PFSK-1 (cell line): ENCODE results near the gene CDKN2D.

Experiments used
- FOXP2 ChIP-seq: optimal IDR thresholded peaks from 2 replicates; pipeline ENCODE3; 2011; ENCODE audit warnings: borderline replicate concordance, control low read depth, inconsistent platforms; ENCODE audit not compliant: insufficient read depth; ENCODE audit errors: extremely low read length, extremely low read depth
- POLR2AphosphoS5 ChIP-seq: IDR thresholded peaks from 2 replicates; pipeline ENCODE4 v1.6.1; 2012; ENCODE audit warnings: low read depth, mild to moderate bottlenecking, control low read depth, low read length, moderate library complexity
- SIN3A ChIP-seq: IDR thresholded peaks from 2 replicates; pipeline ENCODE4 v1.6.1; 2012; ENCODE audit warnings: mild to moderate bottlenecking, low read length, moderate library complexity, borderline replicate concordance; ENCODE audit not compliant: insufficient read depth
- TAF1 ChIP-seq: IDR thresholded peaks from 2 replicates; pipeline ENCODE4 v1.6.1; 2012; ENCODE audit warnings: low read length, control low read depth, borderline replicate concordance; ENCODE audit not compliant: insufficient read depth
- TF ChIP-seq, protein P1 (sequence below), 2 experiments: IDR thresholded peaks; 2 replicates each; pipeline versions ENCODE4 v1.6.1 to v1.8.0; 2011 to 2012; ENCODE audit warnings: low read depth in 2 of 2, low read length in 2 of 2, control low read depth in 1 of 2, inconsistent platforms in 1 of 2, mild to moderate bottlenecking in 1 of 2, moderate library complexity in 1 of 2; ENCODE audit not compliant: insufficient read depth in 1 of 2

CDKN2D gene

DNA sequence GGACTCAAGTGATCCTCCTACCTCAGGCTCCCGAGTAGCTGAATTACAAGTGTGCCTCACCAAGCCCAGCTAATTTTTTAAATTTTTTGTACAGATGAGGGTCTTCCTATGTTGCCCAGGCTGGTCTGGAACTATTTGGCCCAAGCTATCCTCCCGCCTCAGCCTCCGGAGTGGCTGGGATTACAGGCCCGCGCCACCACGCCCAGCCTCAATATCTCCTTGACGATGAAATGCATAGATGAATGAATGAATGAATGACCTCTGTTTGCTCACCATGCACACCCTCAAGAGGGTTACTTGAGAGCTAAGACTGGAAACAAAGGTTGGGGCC lies 33.2 kb upstream of the CDKN2D start:
- TF ChIP-seq POLR2AphosphoS5 (no peak), SIN3A (no peak), TAF1 (no peak), FOXP2 (no peak)
- TF ChIP-seq, protein P1, sequence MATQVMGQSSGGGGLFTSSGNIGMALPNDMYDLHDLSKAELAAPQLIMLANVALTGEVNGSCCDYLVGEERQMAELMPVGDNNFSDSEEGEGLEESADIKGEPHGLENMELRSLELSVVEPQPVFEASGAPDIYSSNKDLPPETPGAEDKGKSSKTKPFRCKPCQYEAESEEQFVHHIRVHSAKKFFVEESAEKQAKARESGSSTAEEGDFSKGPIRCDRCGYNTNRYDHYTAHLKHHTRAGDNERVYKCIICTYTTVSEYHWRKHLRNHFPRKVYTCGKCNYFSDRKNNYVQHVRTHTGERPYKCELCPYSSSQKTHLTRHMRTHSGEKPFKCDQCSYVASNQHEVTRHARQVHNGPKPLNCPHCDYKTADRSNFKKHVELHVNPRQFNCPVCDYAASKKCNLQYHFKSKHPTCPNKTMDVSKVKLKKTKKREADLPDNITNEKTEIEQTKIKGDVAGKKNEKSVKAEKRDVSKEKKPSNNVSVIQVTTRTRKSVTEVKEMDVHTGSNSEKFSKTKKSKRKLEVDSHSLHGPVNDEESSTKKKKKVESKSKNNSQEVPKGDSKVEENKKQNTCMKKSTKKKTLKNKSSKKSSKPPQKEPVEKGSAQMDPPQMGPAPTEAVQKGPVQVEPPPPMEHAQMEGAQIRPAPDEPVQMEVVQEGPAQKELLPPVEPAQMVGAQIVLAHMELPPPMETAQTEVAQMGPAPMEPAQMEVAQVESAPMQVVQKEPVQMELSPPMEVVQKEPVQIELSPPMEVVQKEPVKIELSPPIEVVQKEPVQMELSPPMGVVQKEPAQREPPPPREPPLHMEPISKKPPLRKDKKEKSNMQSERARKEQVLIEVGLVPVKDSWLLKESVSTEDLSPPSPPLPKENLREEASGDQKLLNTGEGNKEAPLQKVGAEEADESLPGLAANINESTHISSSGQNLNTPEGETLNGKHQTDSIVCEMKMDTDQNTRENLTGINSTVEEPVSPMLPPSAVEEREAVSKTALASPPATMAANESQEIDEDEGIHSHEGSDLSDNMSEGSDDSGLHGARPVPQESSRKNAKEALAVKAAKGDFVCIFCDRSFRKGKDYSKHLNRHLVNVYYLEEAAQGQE (IDR thresholded peaks at IDR 0.05; ENCODE audit: insufficient read depth in 1 of 2, low read depth in 2 of 2, low read length in 2 of 2), result no peak

DNA sequence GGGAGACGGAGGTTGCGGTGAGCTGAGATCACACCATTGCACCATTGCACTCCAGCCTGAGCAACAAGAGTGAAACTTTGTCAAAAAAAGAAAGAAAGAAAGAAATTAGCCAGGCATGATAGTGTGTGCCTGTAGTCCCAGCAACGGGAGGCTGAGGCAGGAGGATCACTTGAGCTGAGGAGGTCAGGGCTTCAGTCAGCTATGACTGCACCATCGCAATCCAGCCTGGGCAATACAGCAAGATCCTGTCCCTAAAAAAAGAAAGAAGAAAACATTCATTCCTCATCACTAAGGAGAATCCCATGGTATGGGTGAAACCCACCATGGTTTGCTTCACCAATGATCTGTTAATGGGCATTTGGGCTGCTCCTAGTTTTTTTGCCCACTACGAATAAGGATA lies 31.4 kb upstream of the CDKN2D start:
- TF ChIP-seq TAF1, result no peak
- TF ChIP-seq, protein P1 (IDR thresholded peaks at IDR 0.05; ENCODE audit: insufficient read depth in 1 of 2, low read depth in 2 of 2, low read length in 2 of 2), result no peak
- no peak for TF ChIP-seq POLR2AphosphoS5
- no peak for TF ChIP-seq FOXP2
- TF ChIP-seq SIN3A, result no peak

DNA sequence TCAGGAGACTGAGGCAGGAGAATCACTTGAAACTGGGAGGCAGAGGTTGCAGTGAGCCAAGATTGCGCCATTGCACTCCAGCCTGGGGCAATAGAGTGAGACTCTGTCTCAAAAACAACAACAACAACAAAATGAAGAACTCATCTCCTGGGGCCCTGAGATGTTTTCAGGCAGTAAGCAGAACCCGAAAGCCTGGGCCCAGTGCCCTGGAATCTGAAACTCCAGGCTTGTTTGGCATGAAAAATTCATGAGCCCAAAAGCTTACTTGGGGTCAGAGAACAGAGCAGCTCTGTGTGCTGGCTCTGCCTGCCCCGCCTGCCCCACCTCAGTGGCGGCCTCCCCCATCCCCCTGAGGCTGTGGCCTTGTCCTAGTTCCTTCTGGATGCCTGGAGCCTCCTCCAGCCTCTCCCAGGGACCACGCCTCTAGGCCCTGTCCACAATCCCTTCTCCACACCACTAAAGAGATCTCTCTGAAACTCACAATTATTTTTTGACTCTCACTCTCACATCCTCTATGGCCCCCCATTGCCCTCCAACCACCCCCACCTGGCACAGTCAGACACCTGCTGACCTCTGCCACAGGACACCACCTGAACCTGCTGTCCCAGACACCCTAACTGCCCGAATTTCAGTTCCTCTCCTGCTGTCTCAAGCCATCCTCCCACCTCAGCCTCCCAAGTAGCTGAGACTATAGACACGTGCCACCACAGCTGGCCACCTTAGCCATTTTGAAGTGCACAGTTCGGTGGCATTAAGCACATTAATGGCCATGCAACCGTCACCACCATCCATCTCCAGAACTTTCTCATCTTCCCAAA lies 25.2 kb upstream of the CDKN2D start:
- TF ChIP-seq TAF1, result no peak
- TF ChIP-seq POLR2AphosphoS5, result no peak
- TF ChIP-seq, protein P1 (IDR thresholded peaks at IDR 0.05; ENCODE audit: insufficient read depth in 1 of 2, low read depth in 2 of 2, low read length in 2 of 2), result no peak
- TF ChIP-seq SIN3A, result no peak
- TF ChIP-seq FOXP2, result no peak

DNA sequence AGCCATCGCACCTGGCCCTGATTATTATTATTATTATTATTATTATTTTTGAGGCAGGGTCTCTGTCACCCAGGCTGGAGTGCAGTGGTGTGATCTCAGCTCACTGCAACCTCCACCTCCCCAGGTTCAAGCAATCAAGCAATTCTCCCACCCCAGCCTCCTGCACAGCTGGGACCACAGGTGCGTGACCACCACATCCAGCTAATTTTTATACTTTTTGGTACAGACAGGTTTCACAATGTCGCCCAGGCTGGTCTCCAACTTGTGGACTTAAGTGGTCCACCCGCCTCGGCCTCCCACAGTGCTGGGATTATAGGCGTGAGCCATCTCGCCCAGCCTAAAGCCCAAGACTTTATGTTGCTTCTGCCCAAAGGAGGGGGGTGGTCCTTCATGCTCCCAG lies 24.4 kb upstream of the CDKN2D start:
- TF ChIP-seq TAF1 (no peak), POLR2AphosphoS5 (no peak), SIN3A (no peak), FOXP2 (no peak)
- TF ChIP-seq, protein P1 (IDR thresholded peaks at IDR 0.05; ENCODE audit: insufficient read depth in 1 of 2, low read depth in 2 of 2, low read length in 2 of 2), result no peak

DNA sequence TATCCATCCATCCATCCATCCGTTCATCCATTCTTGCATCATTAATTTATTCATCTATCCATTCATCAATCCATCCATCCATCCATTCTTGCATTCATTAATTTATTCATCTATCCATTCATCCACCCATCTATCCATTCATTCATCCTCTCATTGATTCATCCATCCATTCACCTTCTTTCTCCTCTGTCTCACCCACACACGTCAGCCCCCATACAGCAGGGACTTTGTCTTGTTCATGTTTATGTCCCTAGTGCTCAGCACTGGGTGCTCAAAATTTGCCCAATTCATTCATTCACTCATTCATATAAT lies 19.0 kb upstream of the CDKN2D start:
- TF ChIP-seq, protein P1 (IDR thresholded peaks at IDR 0.05; ENCODE audit: insufficient read depth in 1 of 2, low read depth in 2 of 2, low read length in 2 of 2), result no peak
- TF ChIP-seq FOXP2 (no peak), SIN3A (no peak), TAF1 (no peak), POLR2AphosphoS5 (no peak)
